Measurements from ENCODE around the gene PKNOX1. TPM values are rescaled to one million over a fixed set of nuclear protein-coding genes. Genes with fewer than 3 reads are reported as not detected.

The PKNOX1 gene
- total and polyA plus RNA-seq, 2 donors (not counting 1 experiment from before 2014, with no cell fraction given): 12.2 to 43.8 TPM

DNA sequence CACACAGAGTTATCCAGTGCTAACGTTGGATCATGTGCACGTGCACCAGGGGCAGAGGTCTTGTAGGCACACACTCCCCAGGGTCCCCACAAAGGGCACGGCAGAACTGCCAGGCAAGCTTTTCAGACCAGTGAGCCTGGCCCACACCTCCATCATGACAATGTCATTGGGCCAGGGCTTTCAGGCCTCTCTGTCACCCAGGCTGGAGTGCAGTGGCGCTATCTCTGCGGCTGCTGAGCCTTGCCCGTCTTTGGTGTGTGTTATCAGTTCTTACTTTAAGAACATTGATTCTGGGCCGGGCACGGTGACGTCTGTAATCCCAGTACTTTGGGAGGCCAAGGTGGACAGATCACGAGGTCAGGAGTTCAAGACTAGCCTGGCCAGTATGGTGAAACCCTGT lies 44.2 kb downstream of the PKNOX1 start:
- no peak overlapping the region for H3K4me3 ChIP-seq (replicated peaks in 1 of 4; ENCODE audit: control extremely low read depth in 1 of 4, insufficient read depth in 1 of 4, low read depth in 3 of 4, low read length in 4 of 4)
- DNase-seq (ENCODE audit: low read depth in 2 of 2): no peak
- no peak overlapping the region for H3K9ac ChIP-seq (ENCODE audit: insufficient read depth, low read length)
- H3K9me3 ChIP-seq (ENCODE audit: control insufficient read depth, insufficient read depth, low read depth, low read length): no peaks in the 10 kb centered on the region
- no peak overlapping the region for H3K4me2 ChIP-seq (ENCODE audit: extremely low read depth, insufficient read depth, low read length)
- H3K27me3 ChIP-seq (ENCODE audit: control insufficient read depth, insufficient read depth, low read length): no peaks in the 10 kb centered on the region
- TF ChIP-seq, protein P1, sequence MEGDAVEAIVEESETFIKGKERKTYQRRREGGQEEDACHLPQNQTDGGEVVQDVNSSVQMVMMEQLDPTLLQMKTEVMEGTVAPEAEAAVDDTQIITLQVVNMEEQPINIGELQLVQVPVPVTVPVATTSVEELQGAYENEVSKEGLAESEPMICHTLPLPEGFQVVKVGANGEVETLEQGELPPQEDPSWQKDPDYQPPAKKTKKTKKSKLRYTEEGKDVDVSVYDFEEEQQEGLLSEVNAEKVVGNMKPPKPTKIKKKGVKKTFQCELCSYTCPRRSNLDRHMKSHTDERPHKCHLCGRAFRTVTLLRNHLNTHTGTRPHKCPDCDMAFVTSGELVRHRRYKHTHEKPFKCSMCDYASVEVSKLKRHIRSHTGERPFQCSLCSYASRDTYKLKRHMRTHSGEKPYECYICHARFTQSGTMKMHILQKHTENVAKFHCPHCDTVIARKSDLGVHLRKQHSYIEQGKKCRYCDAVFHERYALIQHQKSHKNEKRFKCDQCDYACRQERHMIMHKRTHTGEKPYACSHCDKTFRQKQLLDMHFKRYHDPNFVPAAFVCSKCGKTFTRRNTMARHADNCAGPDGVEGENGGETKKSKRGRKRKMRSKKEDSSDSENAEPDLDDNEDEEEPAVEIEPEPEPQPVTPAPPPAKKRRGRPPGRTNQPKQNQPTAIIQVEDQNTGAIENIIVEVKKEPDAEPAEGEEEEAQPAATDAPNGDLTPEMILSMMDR (conservative IDR thresholded peaks at IDR 0.05 in 1 of 2, IDR thresholded peaks at IDR 0.05 in 1 of 2; ENCODE audit: low read depth in 1 of 2, low read length in 2 of 2): no peak
- TF ChIP-seq EZH2 (IDR thresholded peaks at IDR 0.05; ENCODE audit: low read length, missing control alignments): no peak
- no peak overlapping the region for H3K27ac ChIP-seq (ENCODE audit: insufficient read depth, low read length)
- H3K36me3 ChIP-seq (ENCODE audit: control insufficient read depth, insufficient read depth, low read length): peaks cover 11% of the 10 kb centered on the region
- H2AFZ ChIP-seq (ENCODE audit: low read length): no peak overlapping the region
- H3K79me2 ChIP-seq (ENCODE audit: control insufficient read depth, insufficient read depth, low read length): no peaks in the 10 kb centered on the region
- H3K4me1 ChIP-seq (ENCODE audit: control insufficient read depth, extremely low read depth, insufficient read depth, low read length): no peaks in the 10 kb centered on the region
- H4K20me1 ChIP-seq (ENCODE audit: control insufficient read depth, extremely low read depth, insufficient read depth, low read length): no peaks in the 10 kb centered on the region

GRCh38 chr21:43020177-43020576 lies 45.8 kb downstream of the PKNOX1 start:
- no peak for TF ChIP-seq EZH2 (IDR thresholded peaks at IDR 0.05; ENCODE audit: low read length, missing control alignments)
- Histone ChIP-seq H3K9ac (ENCODE audit: insufficient read depth, low read length) (no peak overlapping the region), H4K20me1 (ENCODE audit: control insufficient read depth, extremely low read depth, insufficient read depth, low read length) (no peaks in the 10 kb centered on the region), H3K27ac (ENCODE audit: insufficient read depth, low read length) (no peak overlapping the region), H2AFZ (ENCODE audit: low read length) (no peak overlapping the region), H3K27me3 (ENCODE audit: control insufficient read depth, insufficient read depth, low read length) (no peaks in the 10 kb centered on the region), H3K79me2 (ENCODE audit: control insufficient read depth, insufficient read depth, low read length) (no peaks in the 10 kb centered on the region), H3K4me2 (ENCODE audit: extremely low read depth, insufficient read depth, low read length) (no peak overlapping the region), H3K4me3 (replicated peaks in 1 of 4; ENCODE audit: control extremely low read depth in 1 of 4, insufficient read depth in 1 of 4, low read depth in 3 of 4, low read length in 4 of 4) (no peak overlapping the region), H3K36me3 (ENCODE audit: control insufficient read depth, insufficient read depth, low read length) (peaks cover 13% of the 10 kb centered on the region), H3K9me3 (ENCODE audit: control insufficient read depth, insufficient read depth, low read depth, low read length) (no peaks in the 10 kb centered on the region), H3K4me1 (ENCODE audit: control insufficient read depth, extremely low read depth, insufficient read depth, low read length) (no peaks in the 10 kb centered on the region)
- no peak for DNase-seq (ENCODE audit: low read depth in 2 of 2)

- TF ChIP-seq EZH2 (IDR thresholded peaks at IDR 0.05; ENCODE audit: low read length, missing control alignments): no peak
- TF ChIP-seq, protein P1 (conservative IDR thresholded peaks at IDR 0.05 in 1 of 2, IDR thresholded peaks at IDR 0.05 in 1 of 2; ENCODE audit: low read depth in 1 of 2, low read length in 2 of 2): no peak
- H3K79me2 ChIP-seq (ENCODE audit: control insufficient read depth, insufficient read depth, low read length): no peaks in the 10 kb centered on the region
Measured at GRCh38 chr21:43020771-43021170, 46.4 kb downstream of the PKNOX1 start.

More at GRCh38 chr21:43020771-43021170, 46.4 kb downstream of the PKNOX1 start:
- Histone ChIP-seq H3K27ac (ENCODE audit: insufficient read depth, low read length) (no peak overlapping the region), H3K9me3 (ENCODE audit: control insufficient read depth, insufficient read depth, low read depth, low read length) (no peaks in the 10 kb centered on the region), H3K27me3 (ENCODE audit: control insufficient read depth, insufficient read depth, low read length) (no peaks in the 10 kb centered on the region), H3K9ac (ENCODE audit: insufficient read depth, low read length) (no peak overlapping the region), H3K36me3 (ENCODE audit: control insufficient read depth, insufficient read depth, low read length) (peaks cover 13% of the 10 kb centered on the region), H3K4me3 (replicated peaks in 1 of 4; ENCODE audit: control extremely low read depth in 1 of 4, insufficient read depth in 1 of 4, low read depth in 3 of 4, low read length in 4 of 4) (no peak overlapping the region), H3K4me2 (ENCODE audit: extremely low read depth, insufficient read depth, low read length) (no peak overlapping the region), H4K20me1 (ENCODE audit: control insufficient read depth, extremely low read depth, insufficient read depth, low read length) (no peaks in the 10 kb centered on the region), H2AFZ (ENCODE audit: low read length) (no peak overlapping the region), H3K4me1 (ENCODE audit: control insufficient read depth, extremely low read depth, insufficient read depth, low read length) (no peaks in the 10 kb centered on the region)
- DNase-seq (ENCODE audit: low read depth in 2 of 2): no peak
